Tibial nerve (tissue), 4 donors: ENCODE results near the gene CERS6.

Experiments used
- EP300 ChIP-seq, 2 donors: sonication (generic); formaldehyde crosslinking; IDR thresholded peaks; one replicate each; pipeline ENCODE4 v1.6.1; 2017; ENCODE audit warnings: antibody characterized with exemption in 2 of 2, mild to moderate bottlenecking in 1 of 2
- POLR2A ChIP-seq, 2 donors: fragments of 450-650 bp; IDR thresholded peaks; one replicate each; pipeline ENCODE4 v1.6.1; 2017; ENCODE audit warnings: antibody characterized with exemption in 2 of 2, mild to moderate bottlenecking in 2 of 2, moderate library complexity in 2 of 2
- TF ChIP-seq, protein P1 (sequence below), 5 experiments: fragments of 200-600 bp in 3 of 5; fragments of 450-650 bp in 2 of 5; sonication (generic) in 3 of 5; IDR thresholded peaks; one replicate each; pipeline ENCODE4 v1.5.1; 2016 to 2019; ENCODE audit warnings: antibody characterized with exemption in 5 of 5, mild to moderate bottlenecking in 3 of 5, moderate library complexity in 2 of 5

DNA sequence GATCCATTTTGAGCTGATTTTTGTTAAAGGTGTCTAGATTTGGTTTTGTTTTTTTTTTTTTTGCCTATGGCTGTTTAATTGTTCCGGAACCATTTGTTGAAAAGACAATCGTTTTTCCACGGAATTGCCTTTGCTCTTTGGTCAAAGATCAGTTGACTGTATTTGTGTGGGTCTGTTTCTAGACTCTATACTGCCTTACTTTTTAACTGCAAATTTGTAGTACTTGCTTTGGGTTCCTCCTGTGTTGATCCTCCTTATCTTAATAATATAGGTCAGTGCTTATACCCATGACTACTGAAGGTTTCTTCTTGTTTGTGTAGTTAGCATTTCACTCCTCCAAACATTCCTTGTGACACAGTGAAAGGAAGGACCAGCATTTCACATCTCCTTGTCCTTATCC, 30.4 kb downstream of the CERS6 start:
- TF ChIP-seq, protein P1, sequence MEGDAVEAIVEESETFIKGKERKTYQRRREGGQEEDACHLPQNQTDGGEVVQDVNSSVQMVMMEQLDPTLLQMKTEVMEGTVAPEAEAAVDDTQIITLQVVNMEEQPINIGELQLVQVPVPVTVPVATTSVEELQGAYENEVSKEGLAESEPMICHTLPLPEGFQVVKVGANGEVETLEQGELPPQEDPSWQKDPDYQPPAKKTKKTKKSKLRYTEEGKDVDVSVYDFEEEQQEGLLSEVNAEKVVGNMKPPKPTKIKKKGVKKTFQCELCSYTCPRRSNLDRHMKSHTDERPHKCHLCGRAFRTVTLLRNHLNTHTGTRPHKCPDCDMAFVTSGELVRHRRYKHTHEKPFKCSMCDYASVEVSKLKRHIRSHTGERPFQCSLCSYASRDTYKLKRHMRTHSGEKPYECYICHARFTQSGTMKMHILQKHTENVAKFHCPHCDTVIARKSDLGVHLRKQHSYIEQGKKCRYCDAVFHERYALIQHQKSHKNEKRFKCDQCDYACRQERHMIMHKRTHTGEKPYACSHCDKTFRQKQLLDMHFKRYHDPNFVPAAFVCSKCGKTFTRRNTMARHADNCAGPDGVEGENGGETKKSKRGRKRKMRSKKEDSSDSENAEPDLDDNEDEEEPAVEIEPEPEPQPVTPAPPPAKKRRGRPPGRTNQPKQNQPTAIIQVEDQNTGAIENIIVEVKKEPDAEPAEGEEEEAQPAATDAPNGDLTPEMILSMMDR (IDR thresholded peaks at IDR 0.05): no peak
- TF ChIP-seq POLR2A (IDR thresholded peaks at IDR 0.05) (no peak), EP300 (IDR thresholded peaks at IDR 0.05) (no peak)
